ENCODE data around the gene NPEPPS. TPM values are rescaled to one million over a fixed set of nuclear protein-coding genes. Genes with fewer than 3 reads are reported as not detected.
A peak's percentile ranks its signal among the peaks of the same experiment; 100 is the strongest.
"Not testable (repeated sequence)": the region's sequence is repeated elsewhere in the genome, so short reads cannot be mapped to it uniquely, and the experiment has no call there.

The NPEPPS gene, protein sequence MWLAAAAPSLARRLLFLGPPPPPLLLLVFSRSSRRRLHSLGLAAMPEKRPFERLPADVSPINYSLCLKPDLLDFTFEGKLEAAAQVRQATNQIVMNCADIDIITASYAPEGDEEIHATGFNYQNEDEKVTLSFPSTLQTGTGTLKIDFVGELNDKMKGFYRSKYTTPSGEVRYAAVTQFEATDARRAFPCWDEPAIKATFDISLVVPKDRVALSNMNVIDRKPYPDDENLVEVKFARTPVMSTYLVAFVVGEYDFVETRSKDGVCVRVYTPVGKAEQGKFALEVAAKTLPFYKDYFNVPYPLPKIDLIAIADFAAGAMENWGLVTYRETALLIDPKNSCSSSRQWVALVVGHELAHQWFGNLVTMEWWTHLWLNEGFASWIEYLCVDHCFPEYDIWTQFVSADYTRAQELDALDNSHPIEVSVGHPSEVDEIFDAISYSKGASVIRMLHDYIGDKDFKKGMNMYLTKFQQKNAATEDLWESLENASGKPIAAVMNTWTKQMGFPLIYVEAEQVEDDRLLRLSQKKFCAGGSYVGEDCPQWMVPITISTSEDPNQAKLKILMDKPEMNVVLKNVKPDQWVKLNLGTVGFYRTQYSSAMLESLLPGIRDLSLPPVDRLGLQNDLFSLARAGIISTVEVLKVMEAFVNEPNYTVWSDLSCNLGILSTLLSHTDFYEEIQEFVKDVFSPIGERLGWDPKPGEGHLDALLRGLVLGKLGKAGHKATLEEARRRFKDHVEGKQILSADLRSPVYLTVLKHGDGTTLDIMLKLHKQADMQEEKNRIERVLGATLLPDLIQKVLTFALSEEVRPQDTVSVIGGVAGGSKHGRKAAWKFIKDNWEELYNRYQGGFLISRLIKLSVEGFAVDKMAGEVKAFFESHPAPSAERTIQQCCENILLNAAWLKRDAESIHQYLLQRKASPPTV
- total RNA-seq (2021; ENCODE audit: unreplicated experiment) (207 TPM), Bru-seq, nascent RNA (percentile 91 among the genes with signal in this experiment), BruChase-seq, experiment 1, labeled RNA remaining after a 6-hour chase (percentile 92 among the genes with signal in this experiment), BruChase-seq, experiment 2, labeled RNA remaining after a 2-hour chase (percentile 89 among the genes with signal in this experiment)
- 177 and 193 TPM in 2 replicates for polyA plus RNA-seq (2012)
- long read RNA-seq, full-length matches to known transcripts, result 264 of 439 reads
- long read RNA-seq, partial matches to known transcripts, result 74 of 439 reads
- long read RNA-seq, other reads (novel, unspliced or antisense), result 101 of 439 reads

DNA sequence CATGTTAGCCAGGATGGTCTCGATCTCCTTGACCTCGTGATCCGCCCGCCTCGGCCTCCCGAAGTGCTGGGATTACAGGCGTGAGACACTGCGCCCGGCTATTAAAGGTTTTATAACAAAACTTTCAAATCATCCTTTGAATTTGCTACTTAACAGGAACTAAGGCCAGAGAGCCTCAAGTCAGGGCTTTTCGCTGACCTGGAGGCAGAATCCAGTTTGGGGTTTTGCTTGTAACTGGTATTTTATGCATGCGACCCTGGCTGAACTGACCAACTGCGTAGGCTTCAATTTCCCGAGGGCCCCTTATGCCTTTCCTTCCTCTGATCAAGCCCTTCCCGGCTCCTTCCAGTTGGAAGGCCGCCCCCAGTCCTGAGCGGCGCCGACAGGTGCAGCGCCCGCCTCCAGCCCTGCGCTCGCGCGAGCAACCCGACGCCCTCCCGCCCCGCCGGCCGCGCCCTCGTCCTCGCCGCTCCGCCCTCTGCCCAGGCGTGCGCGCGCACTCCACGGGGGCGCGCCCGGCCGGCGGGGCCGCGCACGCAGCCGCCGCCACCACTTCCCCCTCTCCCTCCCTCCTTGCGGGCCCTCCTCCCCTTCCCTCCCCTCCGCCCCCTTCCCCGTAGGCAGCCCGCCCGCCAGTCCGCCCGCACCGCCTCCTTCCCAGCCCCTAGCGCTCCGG lies at the start of gene NPEPPS:
TSS of gene NPEPPS (plus strand) at position 552 of the 676 bp plus-strand sequence. CDS start 193 bp downstream, outside the sequence.
- H3K27ac ChIP-seq (ENCODE audit: low read depth, low read length), result peak within 1 kb of the TSS; percentile 78
- H3K4me2 ChIP-seq (ENCODE audit: low read length), result peak within 1 kb of the TSS; percentile 85
- peak; percentile 59 for DNase-seq (ENCODE audit: low read depth, low spot score)
- H3K9me2 ChIP-seq (ENCODE audit: insufficient read depth); H4K20me1 ChIP-seq (ENCODE audit: insufficient read depth); H3K9me3 ChIP-seq (ENCODE audit: control insufficient read depth in 1 of 2, insufficient read depth in 1 of 2, low read depth in 1 of 2, low read length in 2 of 2); CTCF ChIA-PET; H3K27me3 ChIP-seq (ENCODE audit: insufficient read depth, low read length); POLR2A ChIA-PET; RAD21 ChIA-PET (ENCODE audit: low non-redundant PET in 1 of 2, low total read pairs in 2 of 2, uncharacterized antibody in 2 of 2, unreplicated experiment in 2 of 2); H3K36me3 ChIP-seq (ENCODE audit: control insufficient read depth in 1 of 2, insufficient read depth in 2 of 2, low read length in 2 of 2): not testable (repeated sequence)
- 0 out of 2 replicates have a peak, but pooled peaks have one; percentile 30 for TF ChIP-seq POLR2AphosphoS5 (IDR thresholded peaks at IDR 0.05; ENCODE audit: low read depth, low read length)
- H3K4me1 ChIP-seq (ENCODE audit: control insufficient read depth in 1 of 2, insufficient read depth in 2 of 2, low read length in 2 of 2), result peaks cover 8 to 12% of the 10 kb centered on the region in 2 experiments
- TSS peak; percentile 66 for BruUV-seq (replicated peaks)
- peak; percentile 92 for ATAC-seq
- intact Hi-C loops (cut with micrococcal nuclease), result loop anchor here (10.0 kb wide), 1 partner anchor 64 kb away; no protein-coding TSS in a partner anchor
- H3K9ac ChIP-seq (ENCODE audit: low read length), result peak within 1 kb of the TSS; percentile 82
- peaks cover 32% of the 10 kb centered on the region for H3K79me2 ChIP-seq (ENCODE audit: insufficient read depth, low read length)
- peak within 1 kb of the TSS; percentile 69 to 76 for H3K4me3 ChIP-seq (replicated peaks in 1 of 2; ENCODE audit: low read depth in 1 of 2, low read length in 2 of 2)
- peak within 1 kb of the TSS; percentile 45 for H2AFZ ChIP-seq (ENCODE audit: low read depth, low read length, poor library complexity, severe bottlenecking)

DNA sequence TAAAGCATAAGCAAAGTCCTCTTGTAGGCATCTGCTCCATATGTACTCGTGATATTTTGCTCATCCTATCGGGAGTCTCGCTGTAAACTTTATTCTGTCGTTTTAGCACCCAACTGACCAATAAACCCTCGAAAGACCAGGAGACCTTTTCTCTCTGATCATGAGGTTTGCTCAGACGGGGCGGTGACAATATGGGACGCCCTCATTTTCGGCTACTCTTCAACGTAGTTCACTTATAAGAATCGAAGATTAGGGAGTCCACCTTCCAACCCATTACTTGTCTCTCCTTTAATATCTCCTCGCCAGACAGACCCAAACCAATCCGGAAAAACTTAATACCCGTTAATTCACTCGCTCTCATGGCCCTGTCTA lies 39.1 kb upstream of the NPEPPS start:
- Histone ChIP-seq H3K4me2 (ENCODE audit: low read length) (peak overlapping the region; percentile 75), H3K27ac (ENCODE audit: low read depth, low read length) (peak overlapping the region; percentile 84), H3K4me3 (replicated peaks in 1 of 2; ENCODE audit: low read depth in 1 of 2, low read length in 2 of 2) (peak overlapping the region; percentile 63 to 71), H3K9ac (ENCODE audit: low read length) (peak overlapping the region; percentile 79), H3K4me1 (ENCODE audit: control insufficient read depth in 1 of 2, insufficient read depth in 2 of 2, low read length in 2 of 2) (peaks cover 4 to 11% of the 10 kb centered on the region in 2 experiments; a peak in 3 of 4 replicates)
- RAD21 ChIA-PET (ENCODE audit: low non-redundant PET in 1 of 2, low total read pairs in 2 of 2, uncharacterized antibody in 2 of 2, unreplicated experiment in 2 of 2); CTCF ChIA-PET; H3K36me3 ChIP-seq (ENCODE audit: control insufficient read depth in 1 of 2, insufficient read depth in 2 of 2, low read length in 2 of 2); H3K27me3 ChIP-seq (ENCODE audit: insufficient read depth, low read length); intact Hi-C loops (cut with micrococcal nuclease); H4K20me1 ChIP-seq (ENCODE audit: insufficient read depth); H3K9me3 ChIP-seq (ENCODE audit: control insufficient read depth in 1 of 2, insufficient read depth in 1 of 2, low read depth in 1 of 2, low read length in 2 of 2); H2AFZ ChIP-seq (ENCODE audit: low read depth, low read length, poor library complexity, severe bottlenecking); DNase-seq (ENCODE audit: low read depth, low spot score); H3K9me2 ChIP-seq (ENCODE audit: insufficient read depth); H3K79me2 ChIP-seq (ENCODE audit: insufficient read depth, low read length): not testable (repeated sequence)
- POLR2A ChIA-PET, result interaction anchor here (1.2 kb wide), 1 partner anchor 158 kb away, joined by 4 read pairs; the partner anchor contains the start of gene KPNB1
- peak; percentile 8 for ATAC-seq
- BruUV-seq (replicated peaks), result TSS peak; percentile 90

DNA sequence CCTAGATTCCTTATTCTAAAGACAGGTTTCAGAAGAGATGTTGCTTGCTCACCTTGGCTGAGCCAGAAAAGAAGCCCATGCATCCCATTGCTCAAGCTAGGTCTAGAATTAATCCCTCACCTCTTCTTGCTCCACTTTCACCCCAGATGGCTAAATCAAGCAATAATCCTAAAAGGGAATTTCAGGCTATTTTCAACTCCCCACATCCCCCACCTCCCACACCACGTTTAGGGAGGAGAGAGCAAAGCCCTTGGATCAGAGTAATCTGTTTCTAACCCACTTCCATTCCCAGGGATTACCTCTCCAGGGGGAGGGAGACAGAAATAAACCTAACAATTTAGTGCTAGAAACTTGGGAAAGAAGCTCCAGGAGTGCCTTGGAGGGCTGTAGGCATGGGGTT lies 31.8 kb upstream of the NPEPPS start:
- BruUV-seq (replicated peaks); H3K4me3 ChIP-seq (replicated peaks in 1 of 2; ENCODE audit: low read depth in 1 of 2, low read length in 2 of 2); H3K9me2 ChIP-seq (ENCODE audit: insufficient read depth); DNase-seq (ENCODE audit: low read depth, low spot score); H3K79me2 ChIP-seq (ENCODE audit: insufficient read depth, low read length); H3K36me3 ChIP-seq (ENCODE audit: control insufficient read depth in 1 of 2, insufficient read depth in 2 of 2, low read length in 2 of 2); H3K4me2 ChIP-seq (ENCODE audit: low read length); H3K27me3 ChIP-seq (ENCODE audit: insufficient read depth, low read length); H3K9me3 ChIP-seq (ENCODE audit: control insufficient read depth in 1 of 2, insufficient read depth in 1 of 2, low read depth in 1 of 2, low read length in 2 of 2); ATAC-seq; H4K20me1 ChIP-seq (ENCODE audit: insufficient read depth); RAD21 ChIA-PET (ENCODE audit: low non-redundant PET in 1 of 2, low total read pairs in 2 of 2, uncharacterized antibody in 2 of 2, unreplicated experiment in 2 of 2); CTCF ChIA-PET; H3K27ac ChIP-seq (ENCODE audit: low read depth, low read length); H3K9ac ChIP-seq (ENCODE audit: low read length); H2AFZ ChIP-seq (ENCODE audit: low read depth, low read length, poor library complexity, severe bottlenecking); intact Hi-C loops (cut with micrococcal nuclease); POLR2A ChIA-PET: not testable (repeated sequence)
- H3K4me1 ChIP-seq (ENCODE audit: control insufficient read depth in 1 of 2, insufficient read depth in 2 of 2, low read length in 2 of 2), result peaks cover 23 to 32% of the 10 kb centered on the region in 2 experiments

Data from HCT116 (cell line).